GM18498 (cell line): ENCODE data around the gene CLEC9A.
"Not testable (repeated sequence)": the region's sequence is repeated elsewhere in the genome, so short reads cannot be mapped to it uniquely, and the experiment has no call there.

Source experiments
- ATAC-seq: cut with Tn5 transposase; IDR thresholded peaks from one replicate; pipeline ENCODE4 v1.9.1; 2021; ENCODE audit warnings: mild to moderate bottlenecking, moderate library complexity; ENCODE audit not compliant: unreplicated experiment

Gene CLEC9A

GRCh38 chr12:10030446-10030845 is at the start of gene CLEC9A:
TSS of gene CLEC9A (plus strand) at chr12:10030682. CDS start at chr12:10052688, 22,006 bp downstream.
- ATAC-seq, result no peak

- no peak for ATAC-seq
Measured at GRCh38 chr12:9991876-9992275, 38.6 kb upstream of the CLEC9A start.

- no peak for ATAC-seq
Measured at GRCh38 chr12:9992296-9992695, 38.2 kb upstream of the CLEC9A start.

- ATAC-seq, result no peak
Measured at GRCh38 chr12:9999016-9999415, 31.5 kb upstream of the CLEC9A start, which contains the start of gene CLEC1B. TSS of gene CLEC1B (minus strand) at chr12:9999121. CDS start at chr12:9999100, 21 bp downstream.

- ATAC-seq, result no peak
Measured at GRCh38 chr12:10001171-10001776, 29.2 kb upstream of the CLEC9A start.

- no peak for ATAC-seq
Measured at GRCh38 chr12:10012630-10013330, 17.7 kb upstream of the CLEC9A start.

- no peak for ATAC-seq
Measured at GRCh38 chr12:10015450-10015849, 15.0 kb upstream of the CLEC9A start.

GRCh38 chr12:10016881-10017280 is 13.6 kb upstream of the CLEC9A start:
- no peak for ATAC-seq

- no peak for ATAC-seq
Measured at GRCh38 chr12:10018386-10018785, 12.1 kb upstream of the CLEC9A start.

GRCh38 chr12:10021342-10021741 is 9.1 kb upstream of the CLEC9A start:
- ATAC-seq, result no peak

- no peak for ATAC-seq
Measured at GRCh38 chr12:10025236-10025635, 5.2 kb upstream of the CLEC9A start.

GRCh38 chr12:10026666-10027065 is 3.8 kb upstream of the CLEC9A start:
- ATAC-seq, result not testable (repeated sequence)

GRCh38 chr12:10027311-10027710 is 3.2 kb upstream of the CLEC9A start:
- ATAC-seq, result no peak

- ATAC-seq, result no peak
Measured at GRCh38 chr12:10027721-10028120, 2.8 kb upstream of the CLEC9A start.

- no peak for ATAC-seq
Measured at GRCh38 chr12:10031321-10031720, 839 bp downstream of the CLEC9A start.

GRCh38 chr12:10031771-10032175 is 1.3 kb downstream of the CLEC9A start:
- ATAC-seq, result no peak

- no peak for ATAC-seq
Measured at GRCh38 chr12:10033783-10034545, 3.5 kb downstream of the CLEC9A start.

GRCh38 chr12:10042167-10042566 is 11.7 kb downstream of the CLEC9A start:
- no peak for ATAC-seq

GRCh38 chr12:10048526-10048925 is 18.0 kb downstream of the CLEC9A start:
- ATAC-seq, result no peak

GRCh38 chr12:10052193-10052913 is 21.9 kb downstream of the CLEC9A start:
- ATAC-seq, result peak; percentile 46

GRCh38 chr12:10058387-10058786 is 27.9 kb downstream of the CLEC9A start:
- no peak for ATAC-seq
